Psoas muscle (tissue), 8 donors: ENCODE data around the gene GALNT5. TPM values are rescaled to one million over a fixed set of nuclear protein-coding genes. Genes with fewer than 3 reads are reported as not detected.

ENCODE experiments used
- ATAC-seq, 4 donors: fragments of 200-7000 bp; cut with Tn5 transposase; one replicate each; pipeline ENCODE4 v1.9.1; 2020; ENCODE audit warnings: moderate library complexity in 3 of 4, mild to moderate bottlenecking in 2 of 4
- DNase-seq, 2 donors: peaks; one replicate each; pipeline ENCODE4 v3.0.0-alpha.2; 2020
- H3K27ac ChIP-seq: fragments of 200-600 bp; one replicate; pipeline ENCODE4 v1.8.0; 2022
- H3K27me3 ChIP-seq, 3 donors: fragments of 200-600 bp in 1 of 3; one replicate each; pipeline versions ENCODE4 v1.6.1 to v1.8.0; 2013 to 2022; ENCODE audit warnings: low read length in 2 of 3, mild to moderate bottlenecking in 2 of 3, moderate library complexity in 1 of 3; ENCODE audit not compliant: insufficient read depth in 3 of 3
- H3K36me3 ChIP-seq, 2 donors: fragments of 200-600 bp in 1 of 2; one replicate each; pipeline versions ENCODE4 v1.6.1 to v1.8.0; 2013 to 2022; ENCODE audit warnings: low read depth in 1 of 2, mild to moderate bottlenecking in 1 of 2, moderate library complexity in 1 of 2; ENCODE audit not compliant: insufficient read depth in 1 of 2
- H3K4me1 ChIP-seq: fragments of 200-600 bp; one replicate; pipeline ENCODE4 v1.8.0; 2022
- H3K4me3 ChIP-seq: fragments of 200-600 bp; one replicate; pipeline ENCODE4 v1.8.0; 2022; ENCODE audit warnings: mild to moderate bottlenecking
- H3K9me3 ChIP-seq: fragments of 200-600 bp; one replicate; pipeline ENCODE4 v1.8.0; 2022
- WGBS, 3 donors: extraction: QIAGEN DNeasy Blood & Tissue Kit; methylation state at CpG; one replicate each; pipeline versions ENCODE4 v1.1.6 to v1.1.7; 2013; 5-methylcytosine and 5-hydroxymethylcytosine counted together
- intact Hi-C, 2 donors: fragments of 100-400 bp; cut with DNase I; formaldehyde crosslinking; loops; one replicate each; pipeline versions ENCODE4 v1.11.0 to v1.14.2; 2022
- polyA plus RNA-seq, 3 donors: library from polyadenylated mRNA; stranded (reverse); fragments of 200-250 nt; gene quantifications; one replicate each; pipeline ENCODE4 v1.2.3, GENCODE V29; 2013
- total RNA-seq, 4 donors: library from RNA; stranded (reverse); fragmentation: NEBNext Ultra II Directional in 2 of 4; extraction: Animal tissue kit (Norgen Biotek cat#: 25700) in 2 of 4; gene quantifications; one replicate each; pipeline versions ENCODE4 v1.2.1 to v1.2.4, GENCODE V29; 2021 to 2023
- TF ChIP-seq, protein P1 (sequence below): fragments of 200-600 bp; IDR thresholded peaks from one replicate; pipeline ENCODE4 v1.8.0; 2022; ENCODE audit warnings: antibody characterized with exemption
- donor health status: healthy with polysubstance abuse.
- donor health status: DM: no; HTN: no; CAD: no; lungs with moderate emphysema.
- donor health status: Bipolar disorder and iron deficiency.
- donor health status: healthy.
- donor health status: DM: yes; HTN: yes; CAD: no.
- donor health status: DM: no; HTN: no; CAD: no.
- donor health status: DM: no; HTN: no; CAD: no.
- donor health status: DM: yes; HTN: yes; CAD: no.

Gene GALNT5
- total and polyA plus RNA-seq, 7 donors, result under 0.01 to 0.06 TPM; not detected in 5

DNA sequence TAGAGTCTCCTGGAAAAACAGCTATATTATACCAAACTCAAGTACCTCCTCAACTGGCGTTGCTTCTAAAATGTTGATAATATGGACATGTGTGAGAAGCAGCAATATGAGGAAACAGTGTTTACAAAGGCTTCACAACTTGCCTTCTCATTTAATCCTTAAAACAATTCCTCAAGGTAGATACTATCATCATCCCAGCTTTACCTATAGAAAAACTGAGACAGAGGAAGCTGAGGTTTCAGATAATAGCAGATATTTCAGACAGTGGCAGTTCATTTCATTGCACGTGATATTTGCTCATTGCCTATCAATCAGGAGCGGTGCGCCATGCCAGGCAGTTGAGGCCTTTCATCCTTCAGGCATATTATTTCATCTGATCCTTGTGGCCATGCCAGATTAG lies 8.3 kb downstream of the GALNT5 start:
- H3K9me3 ChIP-seq, result no peaks in the 10 kb centered on the region
- WGBS, 3 donors, result 86 to 92% (median 89%) methylated on average over 4 of the region's 4 CpGs
- intact Hi-C loops, result no loop called here

GRCh38 chr2:157267476-157267875 lies 10.0 kb downstream of the GALNT5 start:
- no peak for DNase-seq
- 22 to 35% (median 34%) methylated on average over 2 of the region's 2 CpGs for WGBS, 3 donors
- peaks cover 0 to 4% (median 0%) of the 10 kb centered on the region in 3 donors for H3K27me3 ChIP-seq

More for the DNA sequence above, 8.3 kb downstream of the GALNT5 start:
- H3K27ac ChIP-seq, result no peak overlapping the region
- no peak overlapping the region for H3K4me3 ChIP-seq
- H3K4me1 ChIP-seq, result no peaks in the 10 kb centered on the region
- H3K36me3 ChIP-seq, result no peaks in the 10 kb centered on the region
- ATAC-seq (no peak), DNase-seq (no peak)
- TF ChIP-seq, protein P1, sequence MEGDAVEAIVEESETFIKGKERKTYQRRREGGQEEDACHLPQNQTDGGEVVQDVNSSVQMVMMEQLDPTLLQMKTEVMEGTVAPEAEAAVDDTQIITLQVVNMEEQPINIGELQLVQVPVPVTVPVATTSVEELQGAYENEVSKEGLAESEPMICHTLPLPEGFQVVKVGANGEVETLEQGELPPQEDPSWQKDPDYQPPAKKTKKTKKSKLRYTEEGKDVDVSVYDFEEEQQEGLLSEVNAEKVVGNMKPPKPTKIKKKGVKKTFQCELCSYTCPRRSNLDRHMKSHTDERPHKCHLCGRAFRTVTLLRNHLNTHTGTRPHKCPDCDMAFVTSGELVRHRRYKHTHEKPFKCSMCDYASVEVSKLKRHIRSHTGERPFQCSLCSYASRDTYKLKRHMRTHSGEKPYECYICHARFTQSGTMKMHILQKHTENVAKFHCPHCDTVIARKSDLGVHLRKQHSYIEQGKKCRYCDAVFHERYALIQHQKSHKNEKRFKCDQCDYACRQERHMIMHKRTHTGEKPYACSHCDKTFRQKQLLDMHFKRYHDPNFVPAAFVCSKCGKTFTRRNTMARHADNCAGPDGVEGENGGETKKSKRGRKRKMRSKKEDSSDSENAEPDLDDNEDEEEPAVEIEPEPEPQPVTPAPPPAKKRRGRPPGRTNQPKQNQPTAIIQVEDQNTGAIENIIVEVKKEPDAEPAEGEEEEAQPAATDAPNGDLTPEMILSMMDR, result no peak
- H3K27me3 ChIP-seq, result peaks cover 0 to 4% (median 0%) of the 10 kb centered on the region in 3 donors

DNA sequence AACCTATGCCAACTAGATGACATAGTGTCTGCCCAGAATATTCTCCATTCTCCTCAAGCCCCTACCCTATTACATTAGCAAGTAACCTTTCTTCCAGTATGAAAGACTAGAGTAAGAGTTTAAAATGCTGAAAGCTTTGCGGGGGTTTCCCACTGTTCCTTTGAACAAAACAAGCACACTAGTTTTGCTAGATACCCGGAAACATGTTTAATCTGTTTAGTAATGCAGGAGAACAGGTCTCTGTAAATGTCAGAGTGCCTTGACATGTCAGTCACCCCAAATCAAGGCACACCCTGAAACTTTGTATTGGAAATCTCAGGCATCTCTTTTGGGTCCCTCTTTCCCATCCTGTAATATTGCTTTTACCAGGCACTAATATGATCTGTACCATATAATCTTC lies 11.6 kb downstream of the GALNT5 start:
- Histone ChIP-seq H3K27ac (no peak overlapping the region), H3K4me3 (no peak overlapping the region), H3K36me3 (no peaks in the 10 kb centered on the region), H3K27me3 (peaks cover 0 to 4% (median 0%) of the 10 kb centered on the region in 3 donors), H3K9me3 (no peaks in the 10 kb centered on the region), H3K4me1 (no peaks in the 10 kb centered on the region)
- 88 to 92% (median 90%) methylated on average over 2 of the region's 2 CpGs for WGBS, 3 donors
- ATAC-seq, result no peak
- intact Hi-C loops, result no loop called here
- DNase-seq, result no peak
- TF ChIP-seq, protein P1, result no peak

More at GRCh38 chr2:157267476-157267875, 10.0 kb downstream of the GALNT5 start:
- no peak overlapping the region for H3K4me3 ChIP-seq
- TF ChIP-seq, protein P1, result no peak
- ATAC-seq, result no peak
- intact Hi-C loops, result no loop called here
- H3K4me1 ChIP-seq, result no peaks in the 10 kb centered on the region
- H3K9me3 ChIP-seq, result no peaks in the 10 kb centered on the region
- H3K27ac ChIP-seq, result no peak overlapping the region
- no peaks in the 10 kb centered on the region for H3K36me3 ChIP-seq

DNA sequence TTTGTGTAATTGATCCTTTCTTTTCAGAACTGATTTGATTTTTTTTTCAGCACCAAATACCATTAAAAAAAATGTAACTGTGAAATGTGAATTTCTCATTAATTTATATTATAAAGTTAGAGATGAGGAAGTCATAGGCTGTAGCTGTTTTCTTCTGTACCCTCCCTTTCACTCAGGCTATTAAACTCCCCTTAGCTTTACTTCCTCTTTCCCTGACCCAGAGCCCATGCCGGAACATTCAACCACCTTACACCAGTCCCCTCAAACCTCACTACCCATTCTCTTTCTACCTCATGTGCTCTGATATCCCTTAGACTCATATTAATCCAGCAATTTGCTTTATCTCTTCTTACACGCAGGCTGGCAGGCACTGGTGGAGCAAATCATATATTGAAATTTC lies 12.4 kb downstream of the GALNT5 start:
- WGBS, 3 donors, result 40 to 54% (median 50%) methylated on average over 2 of the region's 2 CpGs

More for the DNA sequence above, 12.4 kb downstream of the GALNT5 start:
- DNase-seq (no peak), ATAC-seq (no peak)
- TF ChIP-seq, protein P1, result no peak
- no peaks in the 10 kb centered on the region for H3K4me1 ChIP-seq
- H3K27me3 ChIP-seq, result peaks cover 0 to 4% (median 0%) of the 10 kb centered on the region in 3 donors
- intact Hi-C loops, result no loop called here
- H3K9me3 ChIP-seq, result no peaks in the 10 kb centered on the region
- H3K27ac ChIP-seq, result no peak overlapping the region
- H3K4me3 ChIP-seq, result no peak overlapping the region
- no peaks in the 10 kb centered on the region for H3K36me3 ChIP-seq
